HG03060 (cell line): ENCODE results near the gene RNF39.

ENCODE experiments used
- ATAC-seq: cut with Tn5 transposase; IDR thresholded peaks from one replicate; pipeline ENCODE4 v1.9.1; 2021; ENCODE audit warnings: low read depth, moderate number of reproducible peaks; ENCODE audit not compliant: unreplicated experiment

RNF39 gene

DNA sequence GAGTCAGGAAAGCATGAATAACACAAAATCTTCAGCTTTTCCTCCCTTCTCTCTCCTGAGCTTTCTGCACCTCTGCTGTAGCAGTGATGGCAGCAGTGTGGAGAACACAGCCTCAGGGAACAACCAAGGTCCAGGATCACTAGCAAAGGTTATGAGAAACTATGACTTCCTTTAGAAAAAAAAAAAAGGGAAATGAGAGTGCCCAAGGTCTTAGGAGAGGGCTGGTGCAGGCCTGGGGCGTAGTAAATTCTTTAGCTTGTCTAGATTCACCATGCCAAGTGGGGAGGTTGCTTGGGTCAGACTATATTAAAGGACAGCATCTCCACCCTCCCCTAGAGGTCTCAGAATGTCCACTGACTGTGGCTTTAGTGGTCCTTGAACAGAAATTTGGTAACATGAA, 54.9 kb downstream of the RNF39 start:
- ATAC-seq: no peak
